ENCODE measurements around the gene ATL3.
"Not testable (repeated sequence)": the region's sequence is repeated elsewhere in the genome, so short reads cannot be mapped to it uniquely, and the experiment has no call there.

The ATL3 gene

GRCh38 chr11:63680834-63681320 lies 9.7 kb upstream of the ATL3 start:
- DNase-seq: peak; percentile 25

DNA sequence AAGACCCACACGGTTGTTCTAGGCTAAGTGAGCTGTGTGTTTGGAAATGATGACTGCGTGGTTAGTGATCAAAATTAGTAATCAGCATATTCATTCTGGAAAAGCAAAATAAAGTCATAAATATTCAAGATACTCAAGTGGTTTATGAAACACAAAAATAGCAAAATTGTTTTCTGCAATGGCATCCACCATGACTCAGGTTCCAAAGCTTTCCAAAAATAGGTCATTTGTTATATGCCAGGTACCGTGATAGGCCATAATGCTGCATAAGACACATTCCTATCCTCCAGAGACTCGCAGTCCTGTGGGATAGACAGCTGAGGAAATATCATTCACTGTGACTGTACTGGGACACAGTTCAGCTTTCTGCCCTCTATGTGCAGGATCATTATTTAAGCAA lies 2.4 kb upstream of the ATL3 start:
- DNase-seq: no peak

DNA sequence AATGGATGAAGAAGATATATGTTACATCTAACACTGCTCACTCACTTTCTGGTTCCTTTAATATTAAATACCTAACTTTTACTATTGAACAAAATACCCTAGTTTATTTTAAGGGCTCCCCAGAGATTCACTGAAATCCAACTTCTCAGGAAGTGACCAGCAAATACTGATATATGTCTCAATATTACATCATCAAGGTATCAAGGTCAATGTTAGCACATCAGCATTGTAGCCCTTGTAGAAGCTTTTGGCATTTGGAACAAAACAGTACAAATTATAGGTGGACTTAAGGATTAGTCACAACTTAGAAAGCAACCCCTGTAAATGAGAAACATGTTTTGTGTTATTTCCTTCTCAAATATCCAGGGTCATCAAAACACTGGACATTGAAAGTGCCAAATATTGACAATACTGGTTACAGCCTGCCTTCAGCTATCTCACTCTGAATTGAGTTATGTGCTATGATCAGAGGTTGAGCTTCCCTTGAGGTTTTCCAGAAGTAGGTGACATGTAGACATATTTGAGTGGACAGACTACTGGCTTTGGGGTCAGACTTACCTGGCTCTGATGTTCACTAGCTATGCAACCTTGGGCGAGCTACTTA lies 1.9 kb upstream of the ATL3 start:
- DNase-seq: no peak

DNA sequence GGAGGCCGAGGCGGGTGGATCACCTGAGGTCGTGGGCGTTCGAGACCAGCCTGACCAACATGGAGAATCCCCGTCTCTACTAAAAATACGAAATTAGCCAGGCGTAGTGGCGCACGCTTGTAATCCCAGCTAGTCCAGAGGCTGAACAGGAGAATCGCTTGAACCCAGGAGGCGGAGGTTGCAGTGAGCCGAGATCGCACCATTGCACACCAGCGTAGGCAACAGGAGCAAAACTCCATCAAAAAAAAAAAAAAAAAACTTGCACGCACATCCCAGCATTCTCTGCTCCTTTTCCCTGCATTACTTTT lies 934 bp upstream of the ATL3 start:
- DNase-seq: no peak

GRCh38 chr11:63670433-63671321 lies 499 bp downstream of the ATL3 start:
- DNase-seq: peak; percentile 76

GRCh38 chr11:63670096-63670432 lies 1.1 kb downstream of the ATL3 start:
- no peak for DNase-seq

DNA sequence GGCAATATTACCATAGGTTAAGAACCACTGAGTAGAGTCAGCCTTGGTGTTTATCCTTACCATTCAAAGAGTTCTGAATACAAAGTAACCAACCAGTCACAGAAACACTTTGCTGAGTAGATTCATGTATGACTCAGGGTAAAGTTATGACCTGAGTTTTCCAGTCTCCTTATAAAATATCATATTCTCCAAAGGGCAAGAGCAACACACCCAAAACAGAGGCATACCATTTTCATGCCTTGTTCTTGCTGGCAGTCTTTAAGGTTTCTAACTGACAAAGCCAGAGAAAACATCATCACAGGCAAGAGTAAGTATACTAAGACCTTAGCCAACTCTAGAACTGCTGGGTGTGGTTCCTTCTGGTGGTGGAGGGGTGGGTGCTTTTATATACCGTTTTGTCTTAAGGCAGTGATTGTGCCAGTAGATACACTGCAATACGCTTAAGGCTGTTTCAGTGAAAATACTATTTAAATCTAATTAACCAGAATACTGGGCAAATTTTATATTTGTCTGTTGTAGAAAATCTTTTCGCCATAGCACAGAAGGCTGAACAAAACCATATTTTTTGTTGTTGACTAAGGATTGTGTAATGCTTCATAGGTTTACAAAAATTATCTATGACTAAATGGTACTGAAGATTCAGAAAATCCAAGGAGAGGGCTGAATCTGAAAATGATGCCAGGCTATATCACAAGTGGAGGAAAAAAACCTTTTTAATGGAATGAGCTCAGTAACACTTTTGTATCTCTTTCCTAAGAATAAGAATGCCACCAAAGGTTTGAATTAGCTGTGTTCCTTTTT lies 3.0 kb downstream of the ATL3 start:
- peak; percentile 48 for DNase-seq

GRCh38 chr11:63666874-63667273 lies 4.3 kb downstream of the ATL3 start:
- DNase-seq: no peak

- DNase-seq: no peak
These were observed 7.4 kb downstream of the ATL3 start for GRCh38 chr11:63663809-63664208.

GRCh38 chr11:63660972-63661371 lies 10.2 kb downstream of the ATL3 start:
- no peak for DNase-seq

GRCh38 chr11:63652671-63653070 lies 18.5 kb downstream of the ATL3 start:
- DNase-seq: no peak

- DNase-seq: no peak
These were observed 28.0 kb downstream of the ATL3 start for GRCh38 chr11:63643205-63643604.

- DNase-seq: no peak
These were observed 29.4 kb downstream of the ATL3 start for GRCh38 chr11:63641727-63642126.

DNA sequence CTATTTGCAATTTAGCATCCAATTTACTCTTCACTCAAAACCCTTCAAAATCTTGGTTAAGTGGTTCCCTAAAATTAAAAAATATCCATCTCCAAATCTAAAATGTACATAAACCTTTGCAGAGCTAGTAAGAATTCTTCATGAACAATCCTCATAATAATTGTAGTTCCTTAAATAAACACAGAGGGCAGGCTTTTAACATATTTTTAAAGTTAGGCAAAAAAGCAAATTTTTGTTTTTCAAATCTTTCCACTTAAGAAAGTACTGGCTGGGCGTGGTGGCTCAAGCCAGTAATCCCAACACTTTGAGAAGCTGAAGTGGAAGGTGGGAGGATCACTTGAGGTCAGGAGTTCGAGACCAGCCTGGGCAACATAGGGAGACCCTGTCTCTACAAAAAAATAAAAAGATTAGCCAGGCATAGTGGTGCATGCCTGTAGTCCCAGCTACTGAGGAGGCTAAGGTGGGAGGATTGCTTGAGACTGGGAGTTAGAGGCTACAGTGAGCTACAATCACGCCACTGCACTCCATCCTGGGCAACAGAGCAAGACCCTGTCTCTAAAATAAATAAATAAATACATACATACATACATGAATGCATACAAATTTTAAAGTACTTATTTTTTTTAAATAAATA lies 31.9 kb downstream of the ATL3 start:
- DNase-seq: peak; percentile 62

DNA sequence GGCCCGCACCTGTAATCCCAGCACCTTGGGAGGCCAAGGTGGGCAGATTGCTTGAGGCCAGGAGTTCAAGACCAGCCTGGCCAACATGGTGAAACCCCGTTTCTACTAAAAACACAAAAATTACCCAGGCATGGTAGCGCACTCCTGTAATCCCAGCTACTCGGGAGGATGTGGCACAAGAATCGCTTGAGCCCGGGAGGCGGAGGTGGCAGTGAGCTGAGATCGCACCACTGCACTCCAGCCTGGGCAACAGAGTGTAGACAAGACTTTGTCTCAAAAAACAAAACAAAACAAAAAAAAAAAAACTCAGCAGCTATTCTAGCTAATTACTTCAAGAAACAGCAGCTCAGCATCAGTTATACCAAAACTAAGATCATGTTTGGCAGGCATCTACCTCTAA lies 32.7 kb downstream of the ATL3 start:
- DNase-seq: not testable (repeated sequence)

GRCh38 chr11:63635762-63636465 lies 35.3 kb downstream of the ATL3 start:
- DNase-seq: peak; percentile 84

DNA sequence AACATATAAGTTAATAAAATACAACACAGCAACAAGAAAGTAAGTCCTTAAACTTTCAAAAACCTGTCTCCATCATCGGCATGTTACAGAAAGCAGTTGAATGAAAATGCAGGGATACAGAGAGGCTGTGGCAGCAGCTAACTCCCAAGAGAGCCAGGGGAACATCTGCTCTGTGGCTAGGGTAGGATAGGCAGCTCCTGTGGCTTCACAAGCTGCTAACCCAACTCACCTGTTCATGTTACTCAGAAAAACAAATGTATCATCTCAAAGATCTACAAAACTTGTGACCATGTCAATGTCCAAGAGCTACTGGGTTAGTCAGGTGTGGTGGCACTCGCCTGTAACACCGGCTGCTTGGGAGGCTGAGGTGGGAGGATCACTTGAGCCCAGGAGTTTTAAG lies 41.8 kb downstream of the ATL3 start:
- DNase-seq: no peak

DNA sequence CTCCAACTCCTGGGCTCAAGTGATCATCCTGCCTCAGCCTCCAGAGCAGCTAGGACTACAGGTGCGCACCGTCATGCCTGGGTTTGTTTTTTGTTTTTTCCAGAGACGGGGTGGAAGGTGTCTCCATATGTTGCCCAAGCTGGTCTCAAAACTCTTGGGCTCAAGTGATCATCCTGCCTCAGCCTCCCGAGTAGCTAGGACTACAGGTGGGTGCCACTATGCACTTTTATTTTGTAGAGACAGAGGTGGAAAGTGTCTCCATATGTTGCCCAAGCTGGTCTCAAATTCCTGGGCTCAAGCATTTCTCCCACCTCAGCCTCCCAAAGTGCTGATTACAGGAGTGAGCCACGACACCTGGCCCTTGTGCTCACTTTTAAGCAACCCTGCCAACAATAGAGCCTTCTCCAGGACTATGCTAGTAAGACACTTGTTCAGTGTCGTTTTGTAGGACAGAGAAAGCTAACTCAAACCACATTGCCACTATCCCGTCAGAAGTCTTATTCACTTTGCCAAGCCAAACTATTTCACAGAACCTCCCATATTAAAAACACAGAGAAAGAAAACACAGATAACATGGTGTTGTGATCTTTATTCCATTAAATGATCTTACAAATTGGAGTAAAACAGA lies 47.5 kb downstream of the ATL3 start:
- DNase-seq: no peak

DNA sequence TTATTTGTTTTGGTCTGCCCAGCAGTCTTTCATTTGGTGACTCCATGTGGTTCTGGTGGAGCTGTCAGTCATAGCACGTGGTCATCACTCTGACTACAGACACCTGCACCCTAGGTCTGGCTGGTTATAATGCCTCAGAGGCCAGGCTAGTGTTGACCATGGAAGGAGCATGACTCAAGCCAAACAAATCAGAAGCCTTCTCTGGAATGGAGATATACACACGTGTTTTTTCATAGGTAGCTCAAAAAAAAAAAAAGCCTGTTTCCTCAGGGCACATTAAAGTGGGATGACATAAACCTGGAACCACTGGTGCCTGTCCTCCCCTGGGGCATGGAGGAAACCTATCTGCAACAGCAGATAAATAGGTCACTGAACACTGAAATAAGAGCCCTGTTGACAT lies 48.9 kb downstream of the ATL3 start:
- DNase-seq: no peak

DNA sequence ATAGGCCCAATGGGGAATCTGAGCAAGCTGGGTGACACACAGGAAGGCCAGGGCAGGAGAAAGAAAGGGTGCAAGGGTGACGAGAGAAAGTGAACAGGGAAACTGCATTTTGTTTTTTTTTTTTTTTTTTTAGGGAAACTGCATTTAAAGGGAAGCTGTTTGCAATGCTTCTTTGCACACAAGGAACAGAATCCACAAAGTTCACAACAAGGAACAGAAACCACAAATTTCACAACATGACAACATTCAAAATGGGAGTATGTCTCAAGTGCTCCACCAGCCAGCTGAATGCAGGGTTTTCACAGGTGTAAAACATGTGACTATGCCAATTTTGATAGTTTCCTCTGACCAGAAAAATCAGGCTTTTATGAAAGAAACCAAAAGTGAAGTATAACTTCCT lies 50.1 kb downstream of the ATL3 start:
- DNase-seq: peak; percentile 19

GRCh38 chr11:63619967-63620366 lies 51.2 kb downstream of the ATL3 start:
- no peak for DNase-seq

GRCh38 chr11:63617686-63618085 lies 53.5 kb downstream of the ATL3 start:
- not testable (repeated sequence) for DNase-seq

Data from hematopoietic multipotent progenitor cell treated with erythropoietin and hydrocortisone succinate and interleukin-3 and kit ligand, for 6 days (in vitro differentiated cells).